Measurements from ENCODE around the gene COL23A1. TPM values are rescaled to one million over a fixed set of nuclear protein-coding genes. Genes with fewer than 3 reads are reported as not detected.

The COL23A1 gene
- 0.18 TPM for polyA plus RNA-seq

DNA sequence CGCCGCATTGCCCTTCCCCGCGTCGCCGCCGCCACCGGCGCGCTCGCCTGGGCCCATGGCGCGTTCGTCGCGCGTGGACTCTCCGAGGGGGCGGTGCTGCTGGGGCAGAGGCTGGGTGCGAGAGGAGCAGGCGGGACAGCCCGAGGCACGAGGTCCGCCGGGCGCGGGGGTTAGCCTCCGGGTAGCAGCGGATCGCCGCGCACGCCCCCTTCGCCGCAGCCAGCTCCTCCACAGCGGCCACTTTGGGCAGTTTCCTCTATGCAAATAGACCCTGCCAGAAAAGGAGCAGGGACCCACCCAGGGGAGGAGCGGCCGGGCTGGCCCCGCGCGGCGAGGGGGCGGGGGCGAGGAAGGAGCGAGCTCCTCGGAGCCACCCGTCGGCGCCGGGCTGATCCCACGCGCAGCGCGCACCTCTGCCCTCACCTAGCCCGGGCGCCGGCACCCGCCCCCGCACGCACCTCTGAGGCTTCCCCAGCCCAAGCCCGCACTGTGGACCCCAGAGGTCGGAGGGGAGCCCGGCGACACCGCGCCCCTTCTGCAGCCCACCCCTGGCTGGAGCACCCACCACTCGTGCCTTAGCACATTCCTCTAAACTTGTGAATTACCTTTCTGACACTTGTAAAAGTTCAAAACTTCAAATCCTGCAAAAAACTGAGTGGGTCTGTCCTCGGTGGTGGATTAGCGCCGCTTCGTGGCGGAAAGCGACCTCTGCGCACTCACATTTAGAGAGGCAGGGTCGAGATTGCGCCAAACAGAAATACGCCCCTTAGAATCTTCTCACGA is at the start of gene COL23A1:
TSS of gene COL23A1 (minus strand) at position 253 of the 783 bp plus-strand sequence.
- H3K4me1 Mint-ChIP-seq: peaks cover 7 to 12% (median 7%) of the 10 kb centered on the region in 3 donors
- peaks cover 18% of the 10 kb centered on the region for H3K36me3 Mint-ChIP-seq
- H3K4me3 Mint-ChIP-seq: peak within 1 kb of the TSS; percentile 70 to 91 (median 82)
- peaks cover 42% of the 10 kb centered on the region for H3K27me3 Mint-ChIP-seq
- no peak within 1 kb of the TSS for H3K27ac Mint-ChIP-seq
- peaks cover 6 to 15% (median 8%) of the 10 kb centered on the region in 3 donors for H3K9me3 Mint-ChIP-seq

DNA sequence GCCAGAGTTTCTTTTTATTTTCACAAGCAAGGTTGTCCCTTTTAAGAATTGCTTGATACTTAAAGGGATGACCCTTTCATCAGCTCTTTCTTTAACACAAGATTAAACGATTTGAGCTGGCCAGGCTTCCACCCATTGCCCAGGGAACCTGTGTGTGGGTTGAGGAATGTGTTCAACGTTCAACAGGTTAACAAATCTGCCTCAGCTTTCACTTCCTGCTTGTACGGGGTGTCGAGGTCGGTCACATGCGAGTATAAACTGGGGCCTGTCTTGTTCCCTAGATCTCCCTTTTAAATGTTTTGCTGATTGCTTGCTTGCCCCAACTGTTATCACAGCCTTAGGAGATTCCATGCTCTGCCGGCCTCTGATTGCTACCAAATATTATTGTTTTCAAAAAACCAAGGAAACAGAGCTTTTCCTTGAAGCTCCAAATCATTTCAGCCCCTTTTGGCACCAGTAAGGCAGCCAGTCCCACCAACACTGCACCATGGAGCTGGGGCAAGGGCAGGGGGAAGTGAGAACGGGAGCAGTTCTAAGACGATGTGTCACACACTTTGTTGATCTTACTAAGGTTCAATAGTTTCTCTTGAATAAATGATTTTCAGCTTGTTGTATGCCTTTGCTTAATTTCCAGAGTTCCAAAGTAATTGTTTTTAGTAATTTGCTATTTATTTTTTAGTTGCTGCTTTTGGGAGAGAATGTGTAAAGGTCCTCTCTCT is 47.3 kb upstream of the COL23A1 start:
- peaks cover 1% of the 10 kb centered on the region for H3K27me3 Mint-ChIP-seq
- peaks cover 0 to 6% (median 0%) of the 10 kb centered on the region in 3 donors for H3K9me3 Mint-ChIP-seq
- H3K4me1 Mint-ChIP-seq: peaks cover 3 to 7% (median 5%) of the 10 kb centered on the region in 3 donors
- H3K4me3 Mint-ChIP-seq: peak overlapping the region in 1 of 4 donors; percentile 72
- H3K36me3 Mint-ChIP-seq: peaks cover 2% of the 10 kb centered on the region
- peak overlapping the region in 2 of 3 donors; percentile 23 to 61 for H3K27ac Mint-ChIP-seq

DNA sequence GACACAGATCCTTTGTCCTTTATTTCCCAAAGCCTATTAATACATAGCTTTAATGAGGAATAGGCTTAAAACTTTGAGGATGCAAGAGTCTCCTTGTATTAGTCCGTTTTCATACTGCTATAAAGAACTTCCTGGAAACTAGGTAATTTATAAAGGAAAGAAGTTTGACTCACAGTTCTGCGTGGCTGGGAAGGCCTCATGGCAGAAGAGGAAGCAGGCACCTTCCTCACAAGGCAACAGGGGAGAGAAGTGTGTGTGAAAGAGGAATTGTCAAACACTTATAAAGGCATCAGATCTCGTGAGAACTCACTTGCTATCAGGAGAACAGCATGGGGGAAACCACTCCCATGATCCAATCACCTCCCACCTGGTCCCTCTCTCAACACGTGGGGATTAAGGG is 42.1 kb upstream of the COL23A1 start:
- Mint-ChIP-seq H3K4me3 (no peak overlapping the region), H3K27me3 (peaks cover 1% of the 10 kb centered on the region), H3K36me3 (peaks cover 2% of the 10 kb centered on the region), H3K9me3 (peaks cover 0 to 1% (median 0%) of the 10 kb centered on the region in 3 donors), H3K4me1 (peaks cover 12 to 23% (median 13%) of the 10 kb centered on the region in 3 donors), H3K27ac (no peak overlapping the region)

DNA sequence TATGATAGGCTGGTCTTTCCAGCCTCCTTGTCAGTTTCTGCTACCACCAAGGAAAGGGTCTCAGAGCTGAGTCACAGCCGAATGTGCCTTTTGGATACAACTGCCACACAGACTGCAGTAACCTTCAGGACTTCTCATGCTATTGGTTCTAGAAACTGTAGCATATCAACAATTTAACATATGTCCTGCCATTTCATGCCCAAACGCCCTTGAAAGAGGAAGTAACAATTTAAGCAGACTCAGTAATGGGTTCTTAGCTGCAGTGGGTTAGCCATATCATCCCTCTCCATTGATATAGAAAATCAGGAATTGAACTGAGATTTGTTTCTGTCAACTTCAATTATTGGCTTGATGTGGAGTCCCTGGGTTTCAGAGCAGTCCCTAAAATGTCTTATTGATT is 40.8 kb upstream of the COL23A1 start:
- H3K27ac Mint-ChIP-seq: peak overlapping the region in 2 of 3 donors; percentile 0 to 31
- H3K4me3 Mint-ChIP-seq: peak overlapping the region in 2 of 4 donors; percentile 3 to 27
- H3K36me3 Mint-ChIP-seq: peaks cover 2% of the 10 kb centered on the region
- peaks cover 12 to 30% (median 13%) of the 10 kb centered on the region in 3 donors for H3K4me1 Mint-ChIP-seq
- peaks cover 1% of the 10 kb centered on the region for H3K27me3 Mint-ChIP-seq
- peaks cover 0 to 1% (median 0%) of the 10 kb centered on the region in 3 donors for H3K9me3 Mint-ChIP-seq

DNA sequence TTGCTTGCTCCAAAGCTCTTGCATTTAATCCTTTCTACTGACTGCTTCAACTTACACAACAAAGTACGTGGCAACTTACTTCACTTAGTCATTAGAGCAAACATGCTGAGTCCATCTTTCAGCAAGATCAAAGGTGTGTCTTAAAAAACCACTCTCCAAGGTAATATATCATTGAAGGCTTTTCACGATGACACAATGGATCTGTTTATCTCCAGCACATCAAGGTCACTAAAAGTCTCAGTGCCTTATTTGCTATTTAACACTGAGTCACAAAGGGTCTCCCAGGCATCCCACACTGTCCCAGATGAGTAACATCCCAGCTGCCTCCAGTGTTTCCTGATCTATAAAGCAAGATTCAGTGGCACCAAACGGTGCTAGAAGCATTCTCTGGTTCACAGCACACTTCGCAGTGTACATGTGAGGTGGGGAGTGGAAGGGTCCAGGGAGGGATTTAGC is 40.3 kb upstream of the COL23A1 start:
- peaks cover 2% of the 10 kb centered on the region for H3K36me3 Mint-ChIP-seq
- peaks cover 0 to 1% (median 0%) of the 10 kb centered on the region in 3 donors for H3K9me3 Mint-ChIP-seq
- peaks cover 13 to 34% (median 15%) of the 10 kb centered on the region in 3 donors for H3K4me1 Mint-ChIP-seq
- peak overlapping the region in 1 of 4 donors; percentile 3 for H3K4me3 Mint-ChIP-seq
- peak overlapping the region in 1 of 3 donors; percentile 0 for H3K27ac Mint-ChIP-seq
- peaks cover 1% of the 10 kb centered on the region for H3K27me3 Mint-ChIP-seq

DNA sequence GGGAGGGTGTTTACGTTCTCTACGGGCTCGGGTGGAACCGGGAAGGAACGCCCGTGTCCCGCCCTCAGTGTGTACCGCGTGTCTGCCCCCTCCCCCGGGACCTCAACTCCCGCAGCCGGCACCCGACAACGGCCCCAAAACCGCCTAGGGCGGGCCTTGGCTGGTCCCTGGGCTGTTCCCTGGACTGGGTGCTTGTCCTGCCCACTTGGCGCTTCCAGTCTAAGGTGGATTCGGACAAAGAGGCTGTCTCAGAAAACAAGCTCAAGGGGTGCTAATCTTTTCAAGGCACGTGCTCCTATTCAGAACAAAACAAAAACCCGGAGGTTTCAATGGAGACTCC is 37.0 kb upstream of the COL23A1 start:
- peaks cover 0 to 1% (median 0%) of the 10 kb centered on the region in 3 donors for H3K9me3 Mint-ChIP-seq

DNA sequence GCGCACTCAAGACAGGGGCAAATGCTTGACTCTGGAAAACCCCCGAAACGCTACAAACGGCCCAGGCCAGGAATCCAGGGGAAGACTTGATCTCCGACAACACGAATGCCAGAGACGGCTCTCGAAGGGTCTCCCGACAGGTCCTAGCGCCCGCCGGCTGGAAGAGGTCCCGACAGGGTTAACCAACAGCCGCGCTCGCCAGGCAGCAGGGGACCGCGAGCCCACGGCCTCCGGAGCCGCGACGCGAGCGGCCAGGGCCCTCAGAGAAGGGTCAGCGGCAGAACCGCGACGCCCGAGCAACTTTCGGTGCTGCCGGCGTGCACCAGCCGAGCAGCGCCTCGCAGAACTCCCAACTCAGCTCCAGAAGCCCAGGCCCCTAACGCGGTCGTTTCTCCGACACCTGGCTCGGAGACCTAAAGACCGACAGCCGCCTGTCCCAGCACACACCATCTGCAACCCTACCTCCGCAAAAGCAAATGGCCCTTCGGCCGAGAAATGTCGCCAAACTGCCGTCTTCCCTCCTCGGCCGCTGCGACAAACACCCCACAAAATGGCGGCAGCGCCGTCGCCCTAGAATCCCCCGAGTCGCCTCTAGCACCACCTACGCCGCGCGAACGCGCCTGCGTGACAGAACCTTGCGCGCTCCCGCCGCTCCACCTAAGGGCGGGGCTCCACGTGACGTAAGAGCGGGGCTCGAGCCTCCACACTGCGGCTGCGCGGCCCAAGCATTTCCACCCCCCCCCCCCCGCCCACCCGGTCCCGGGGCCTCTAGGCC is 36.5 kb upstream of the COL23A1 start, which contains the start of gene CLK4:
TSS of gene CLK4 (minus strand) at position 567 of the 775 bp plus-strand sequence. CDS start 3,634 bp downstream, outside the sequence.
- Mint-ChIP-seq H3K4me1 (peaks cover 26 to 39% (median 32%) of the 10 kb centered on the region in 3 donors), H3K9me3 (no peaks in the 10 kb centered on the region), H3K27ac (peak within 1 kb of the TSS; percentile 95 to 100 (median 100)), H3K27me3 (no peaks in the 10 kb centered on the region), H3K4me3 (peak within 1 kb of the TSS; percentile 98 to 100 (median 99)), H3K36me3 (peaks cover 5% of the 10 kb centered on the region)

More for the DNA sequence above, 37.0 kb upstream of the COL23A1 start:
- H3K36me3 Mint-ChIP-seq: peaks cover 3% of the 10 kb centered on the region
- no peaks in the 10 kb centered on the region for H3K27me3 Mint-ChIP-seq
- H3K4me3 Mint-ChIP-seq: peak overlapping the region; percentile 83 to 100 (median 98)
- peaks cover 22 to 43% (median 31%) of the 10 kb centered on the region in 3 donors for H3K4me1 Mint-ChIP-seq
- peak overlapping the region; percentile 67 to 100 (median 95) for H3K27ac Mint-ChIP-seq

DNA sequence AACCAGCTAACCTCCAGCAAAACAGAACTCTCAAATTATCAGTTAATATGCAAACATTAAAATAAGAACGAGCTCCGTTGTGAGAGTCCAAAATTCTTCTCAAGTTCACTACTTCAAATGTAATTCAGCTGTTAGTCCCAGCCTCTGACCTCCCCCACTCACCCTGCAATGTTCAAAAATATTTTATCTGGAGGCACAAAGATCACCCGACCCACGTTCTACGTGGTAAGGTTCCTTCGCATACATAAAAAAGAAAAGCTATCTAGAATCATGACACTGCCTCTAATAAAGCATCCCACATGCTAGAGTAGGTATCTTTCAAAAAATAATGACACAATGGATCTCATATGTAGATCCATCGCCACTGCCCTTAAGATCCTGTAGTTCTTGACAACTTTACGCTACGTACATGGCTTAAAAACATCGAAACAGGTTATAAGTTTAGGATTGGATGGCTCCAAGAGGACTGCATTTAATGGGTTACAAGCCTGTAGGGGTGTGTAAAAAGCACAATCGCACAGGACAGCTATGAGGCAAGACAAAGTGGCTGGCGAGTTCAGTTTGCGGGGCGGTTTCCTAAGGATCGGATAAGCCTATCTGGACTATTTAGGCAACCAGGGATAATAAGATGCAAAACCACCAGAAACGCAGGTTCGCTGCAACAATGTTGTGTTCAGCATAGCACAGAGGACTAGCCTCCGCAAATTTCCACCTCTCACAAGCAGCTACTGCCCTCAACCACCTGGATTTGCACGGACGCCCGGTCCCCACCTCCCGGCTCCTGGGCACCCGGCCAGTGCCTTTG is 35.7 kb upstream of the COL23A1 start:
- Mint-ChIP-seq H3K9me3 (no peaks in the 10 kb centered on the region), H3K4me1 (peaks cover 21 to 36% (median 31%) of the 10 kb centered on the region in 3 donors), H3K36me3 (peaks cover 5% of the 10 kb centered on the region), H3K4me3 (peak overlapping the region; percentile 98 to 100 (median 99)), H3K27me3 (no peaks in the 10 kb centered on the region), H3K27ac (peak overlapping the region; percentile 95 to 100 (median 100))

- Mint-ChIP-seq H3K27ac (peak overlapping the region in 2 of 3 donors; percentile 95 to 100), H3K9me3 (no peaks in the 10 kb centered on the region), H3K27me3 (no peaks in the 10 kb centered on the region), H3K36me3 (peaks cover 5% of the 10 kb centered on the region), H3K4me3 (peak overlapping the region; percentile 98 to 100 (median 99)), H3K4me1 (peaks cover 15 to 42% (median 27%) of the 10 kb centered on the region in 3 donors)
Measured at GRCh38 chr5:178624631-178625546, 34.7 kb upstream of the COL23A1 start.

GRCh38 chr5:178622679-178623247 is 32.6 kb upstream of the COL23A1 start:
- Mint-ChIP-seq H3K9me3 (no peaks in the 10 kb centered on the region), H3K36me3 (peaks cover 9% of the 10 kb centered on the region), H3K4me3 (peak overlapping the region in 1 of 4 donors; percentile 98), H3K4me1 (peaks cover 15 to 43% (median 37%) of the 10 kb centered on the region in 3 donors), H3K27me3 (no peaks in the 10 kb centered on the region), H3K27ac (peak overlapping the region in 2 of 3 donors; percentile 17 to 25)

DNA sequence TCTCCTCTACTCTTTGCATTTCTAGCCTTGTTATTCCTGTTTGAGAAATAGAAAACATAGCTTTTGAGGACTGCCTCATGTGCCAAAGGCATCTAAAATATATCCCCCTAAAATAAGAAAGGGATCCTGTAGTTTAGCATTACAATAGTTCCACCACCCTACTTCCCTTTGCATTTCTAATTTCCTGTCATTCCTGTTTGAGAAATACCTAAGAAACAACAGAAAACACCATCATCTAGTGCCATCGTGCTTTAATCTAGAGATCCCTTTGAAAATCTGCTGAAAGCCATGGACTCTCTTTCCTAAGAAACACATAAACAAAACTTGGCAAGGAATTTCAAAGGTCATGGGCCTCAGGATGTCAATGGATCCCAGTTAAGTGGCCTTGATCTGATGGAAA is 29.2 kb upstream of the COL23A1 start:
- Mint-ChIP-seq H3K27ac (peak overlapping the region in 1 of 3 donors; percentile 28), H3K27me3 (no peaks in the 10 kb centered on the region), H3K4me3 (no peak overlapping the region), H3K4me1 (peaks cover 14 to 29% (median 26%) of the 10 kb centered on the region in 3 donors), H3K36me3 (peaks cover 12% of the 10 kb centered on the region), H3K9me3 (no peaks in the 10 kb centered on the region)

GRCh38 chr5:178612299-178612698 is 22.1 kb upstream of the COL23A1 start:
- H3K27ac Mint-ChIP-seq: no peak overlapping the region
- peaks cover 5% of the 10 kb centered on the region for H3K36me3 Mint-ChIP-seq
- H3K9me3 Mint-ChIP-seq: no peaks in the 10 kb centered on the region
- peaks cover 2 to 5% (median 3%) of the 10 kb centered on the region in 3 donors for H3K4me1 Mint-ChIP-seq
- H3K4me3 Mint-ChIP-seq: no peak overlapping the region
- no peaks in the 10 kb centered on the region for H3K27me3 Mint-ChIP-seq

All from IgD-negative memory B cell (primary cell).